Upper lobe of left lung (tissue), 4 donors: ENCODE results near the gene EDN2.

ENCODE experiments used
- CTCF ChIP-seq, 6 experiments: fragments of 450-650 bp in 4 of 6; fragments of 200-600 bp in 2 of 6; sonication (generic) in 2 of 6; IDR thresholded peaks; one replicate each; pipeline ENCODE4 v1.5.1; 2016 to 2019; ENCODE audit warnings: antibody characterized with exemption in 6 of 6
- POLR2AphosphoS5 ChIP-seq, 2 donors: sonication (generic); formaldehyde crosslinking; IDR thresholded peaks; one replicate each; pipeline ENCODE4 v1.5.1; 2017; ENCODE audit warnings: antibody characterized with exemption in 2 of 2

- no peak for TF ChIP-seq CTCF (IDR thresholded peaks at IDR 0.05)
- TF ChIP-seq POLR2AphosphoS5 (IDR thresholded peaks at IDR 0.05) = no peak
Observed at GRCh38 chr1:41473738-41474362, 10.6 kb downstream of the EDN2 start.
